ENCODE data around the gene SETDB1. TPM values are rescaled to one million over a fixed set of nuclear protein-coding genes. Genes with fewer than 3 reads are reported as not detected.
"Not testable (repeated sequence)": the region's sequence is repeated elsewhere in the genome, so short reads cannot be mapped to it uniquely, and the experiment has no call there.

The SETDB1 gene
- total and polyA plus RNA-seq, 10 donors = 16.9 to 82.4 (median 53.6) TPM

GRCh38 chr1:150928286-150928685 is 2.1 kb downstream of the SETDB1 start:
- H3K4me3 ChIP-seq = no peak overlapping the region
- 72 to 91% (median 85%) methylated on average over 3 of the region's 3 CpGs for WGBS, 5 donors
- intact Hi-C loops (cut with DNase I; ENCODE audit: low total_unique reads) = loop anchor here (10.0 kb wide), 1 partner anchor 47 kb away; the partner anchor contains the start of gene CERS2
- H3K27ac ChIP-seq = peak overlapping the region in 3 of 8 donors; percentile 21 to 95 (median 91)
- no peak for DNase-seq
- peaks cover 8 to 37% (median 22%) of the 10 kb centered on the region in 6 donors for H3K4me1 ChIP-seq
- peaks cover 0 to 20% (median 18%) of the 10 kb centered on the region in 8 donors for H3K9me3 ChIP-seq
- peaks cover 0 to 60% (median 56%) of the 10 kb centered on the region in 6 donors for H3K36me3 ChIP-seq
- H3K27me3 ChIP-seq (replicated peaks in 1 of 7) = no peaks in the 10 kb centered on the region
- TF ChIP-seq, protein P1, sequence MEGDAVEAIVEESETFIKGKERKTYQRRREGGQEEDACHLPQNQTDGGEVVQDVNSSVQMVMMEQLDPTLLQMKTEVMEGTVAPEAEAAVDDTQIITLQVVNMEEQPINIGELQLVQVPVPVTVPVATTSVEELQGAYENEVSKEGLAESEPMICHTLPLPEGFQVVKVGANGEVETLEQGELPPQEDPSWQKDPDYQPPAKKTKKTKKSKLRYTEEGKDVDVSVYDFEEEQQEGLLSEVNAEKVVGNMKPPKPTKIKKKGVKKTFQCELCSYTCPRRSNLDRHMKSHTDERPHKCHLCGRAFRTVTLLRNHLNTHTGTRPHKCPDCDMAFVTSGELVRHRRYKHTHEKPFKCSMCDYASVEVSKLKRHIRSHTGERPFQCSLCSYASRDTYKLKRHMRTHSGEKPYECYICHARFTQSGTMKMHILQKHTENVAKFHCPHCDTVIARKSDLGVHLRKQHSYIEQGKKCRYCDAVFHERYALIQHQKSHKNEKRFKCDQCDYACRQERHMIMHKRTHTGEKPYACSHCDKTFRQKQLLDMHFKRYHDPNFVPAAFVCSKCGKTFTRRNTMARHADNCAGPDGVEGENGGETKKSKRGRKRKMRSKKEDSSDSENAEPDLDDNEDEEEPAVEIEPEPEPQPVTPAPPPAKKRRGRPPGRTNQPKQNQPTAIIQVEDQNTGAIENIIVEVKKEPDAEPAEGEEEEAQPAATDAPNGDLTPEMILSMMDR (IDR thresholded peaks at IDR 0.05 in 8 of 11, conservative IDR thresholded peaks at IDR 0.05 in 3 of 11) = no peak
- TF ChIP-seq POLR2AphosphoS5 (IDR thresholded peaks at IDR 0.05) (no peak), POLR2A (IDR thresholded peaks at IDR 0.05) (no peak)

DNA sequence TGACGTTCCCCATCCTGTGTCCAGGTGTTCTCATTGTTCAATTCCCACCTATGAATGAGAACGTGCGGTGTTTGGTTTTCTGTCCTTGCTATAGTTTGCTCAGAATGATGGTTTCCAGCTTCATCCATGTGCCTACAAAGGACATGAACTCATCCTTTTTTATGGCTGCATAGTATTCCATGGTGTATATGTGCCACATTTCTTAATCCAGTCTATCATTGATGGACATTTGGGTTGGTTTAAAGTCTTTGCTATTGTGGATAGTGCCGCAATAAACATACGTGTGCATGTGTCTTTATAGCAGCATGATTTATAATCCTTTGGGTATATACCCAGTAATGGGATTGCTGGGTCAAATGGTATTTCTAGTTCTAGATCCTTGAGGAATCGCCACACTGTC is 2.6 kb downstream of the SETDB1 start:
- Histone ChIP-seq H3K9me3 (peaks cover 0 to 20% (median 18%) of the 10 kb centered on the region in 8 donors), H3K36me3 (peaks cover 0 to 65% (median 59%) of the 10 kb centered on the region in 6 donors), H3K4me1 (peaks cover 8 to 37% (median 22%) of the 10 kb centered on the region in 6 donors)
- not testable (repeated sequence) for H3K4me3 ChIP-seq; H3K27ac ChIP-seq; H3K27me3 ChIP-seq (replicated peaks in 1 of 7); DNase-seq
- 90 to 99% (median 98%) methylated on average over 5 to 6 of the region's 6 CpGs for WGBS, 5 donors
- intact Hi-C loops (cut with DNase I; ENCODE audit: low total_unique reads) = loop anchor here (10.0 kb wide), 1 partner anchor 46 kb away; the partner anchor contains the start of gene CERS2

DNA sequence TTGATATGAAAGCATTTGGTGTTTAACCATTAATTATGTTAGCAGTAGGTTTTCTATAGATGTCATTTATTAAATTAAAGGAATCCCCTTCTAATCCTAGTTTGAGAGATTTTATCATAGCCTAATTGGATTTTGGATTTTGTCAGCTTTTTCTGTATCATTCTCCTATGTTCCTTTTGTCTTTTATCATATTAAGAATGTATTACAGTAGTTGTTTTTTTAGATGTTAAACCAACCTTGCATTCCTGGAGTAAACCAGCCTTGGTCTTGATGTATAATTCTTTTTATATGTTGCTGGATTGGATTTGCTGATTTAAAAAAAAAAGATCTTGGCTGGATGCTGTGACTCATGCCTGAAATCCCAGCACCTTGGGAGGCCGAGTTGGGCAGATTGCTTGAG is 5.6 kb downstream of the SETDB1 start:
- Histone ChIP-seq H3K9me3 (peaks cover 0 to 20% (median 18%) of the 10 kb centered on the region in 8 donors), H3K27me3 (replicated peaks in 1 of 7) (no peaks in the 10 kb centered on the region), H3K4me3 (no peak overlapping the region), H3K36me3 (peaks cover 0 to 95% (median 84%) of the 10 kb centered on the region in 6 donors), H3K27ac (no peak overlapping the region), H3K4me1 (peaks cover 8 to 42% (median 26%) of the 10 kb centered on the region in 6 donors)
- 94 to 100% (median 100%) methylated on average over 1 of the region's 1 CpG for WGBS, 5 donors
- intact Hi-C loops (cut with DNase I; ENCODE audit: low total_unique reads) = no loop called here
- TF ChIP-seq POLR2AphosphoS5 (IDR thresholded peaks at IDR 0.05) = no peak
- TF ChIP-seq POLR2A (IDR thresholded peaks at IDR 0.05) = no peak
- TF ChIP-seq, protein P1 (IDR thresholded peaks at IDR 0.05 in 8 of 11, conservative IDR thresholded peaks at IDR 0.05 in 3 of 11) = no peak
- DNase-seq = no peak

DNA sequence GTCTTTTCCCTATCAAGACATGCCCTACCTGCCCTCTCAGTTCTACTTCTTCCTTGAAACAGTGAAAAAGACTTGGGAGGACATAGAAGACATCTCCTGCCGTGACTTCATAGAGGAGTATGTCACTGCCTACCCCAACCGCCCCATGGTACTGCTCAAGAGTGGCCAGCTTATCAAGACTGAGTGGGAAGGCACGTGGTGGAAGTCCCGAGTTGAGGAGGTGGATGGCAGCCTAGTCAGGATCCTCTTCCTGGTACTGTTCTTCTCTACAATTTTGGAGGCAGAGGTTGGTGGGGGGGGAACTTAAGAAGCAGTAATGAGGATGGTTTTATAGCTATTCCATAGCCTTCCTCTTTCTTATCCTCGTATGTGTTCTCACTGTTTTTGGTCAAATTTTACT is 18.7 kb downstream of the SETDB1 start:
- 81 to 94% (median 87%) methylated on average over 5 of the region's 5 CpGs for WGBS, 5 donors
- no peaks in the 10 kb centered on the region for H3K27me3 ChIP-seq (replicated peaks in 1 of 7)
- no peak overlapping the region for H3K4me3 ChIP-seq
- no peak for DNase-seq
- H3K36me3 ChIP-seq = peaks cover 3 to 100% (median 99%) of the 10 kb centered on the region in 6 donors
- no peak overlapping the region for H3K27ac ChIP-seq
- H3K9me3 ChIP-seq = no peaks in the 10 kb centered on the region
- intact Hi-C loops (cut with DNase I; ENCODE audit: low total_unique reads) = no loop called here
- TF ChIP-seq, protein P1 (IDR thresholded peaks at IDR 0.05 in 8 of 11, conservative IDR thresholded peaks at IDR 0.05 in 3 of 11) = no peak
- TF ChIP-seq POLR2AphosphoS5 (IDR thresholded peaks at IDR 0.05) (no peak), POLR2A (IDR thresholded peaks at IDR 0.05) (no peak)
- H3K4me1 ChIP-seq = no peaks in the 10 kb centered on the region
